ENCODE measurements around the gene ADGRF4. TPM values are rescaled to one million over a fixed set of nuclear protein-coding genes. Genes with fewer than 3 reads are reported as not detected.

The ADGRF4 gene
- total RNA-seq, 1 experiment from 2014 or later = not detected

DNA sequence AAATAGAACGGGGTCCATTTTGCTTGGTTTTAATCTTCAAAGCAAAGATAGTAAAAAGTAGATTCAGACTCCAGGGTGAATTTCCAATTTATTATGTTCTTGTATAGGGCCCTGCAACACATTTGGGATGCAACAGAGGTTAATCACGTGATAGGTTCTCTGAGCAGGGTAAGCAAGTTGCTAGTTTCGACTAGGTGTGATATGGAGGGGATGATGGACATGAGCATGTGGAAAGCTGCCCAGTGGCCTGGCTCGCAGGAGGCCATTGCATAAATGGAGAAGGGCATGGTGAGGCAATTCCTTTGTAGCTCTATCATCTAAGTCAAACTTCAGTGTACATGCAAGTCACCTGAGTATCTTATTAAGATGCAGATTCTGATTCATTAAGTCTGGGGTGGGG lies 17.7 kb upstream of the ADGRF4 start:
- H4K8ac ChIP-seq (replicated peaks; ENCODE audit: insufficient read length, low read depth, low read length) = no peak overlapping the region
- no peak overlapping the region for H4K91ac ChIP-seq (ENCODE audit: insufficient read length, low read depth, low read length)
- H3K4ac ChIP-seq (ENCODE audit: low read depth, low read length) = no peak overlapping the region
- H3K4me1 ChIP-seq (ENCODE audit: insufficient read depth, low read length) = no peaks in the 10 kb centered on the region
- H3K36me3 Mint-ChIP-seq (ENCODE audit: insufficient read depth in 1 of 3, low read depth in 3 of 3) = no peaks in the 10 kb centered on the region; a peak in 1 of 7 replicates
- no peak overlapping the region for H3K4me3 Mint-ChIP-seq
- H3K27ac Mint-ChIP-seq = no peak overlapping the region
- H4K20me1 ChIP-seq (ENCODE audit: control insufficient read depth, insufficient read depth, insufficient read length) = no peaks in the 10 kb centered on the region
- no peaks in the 10 kb centered on the region for H3K23me2 ChIP-seq (ENCODE audit: insufficient read length, low read depth, low read length, poor library complexity, severe bottlenecking)
- H3T11ph ChIP-seq (ENCODE audit: low read length) = no peak overlapping the region
- H2BK12ac ChIP-seq (ENCODE audit: insufficient read length, low read depth, low read length) = no peak overlapping the region
- H2AK5ac ChIP-seq (ENCODE audit: insufficient read length, low read length) = no peak overlapping the region
- H3K27me3 Mint-ChIP-seq (ENCODE audit: low read depth) = no peaks in the 10 kb centered on the region
- H3K79me1 ChIP-seq (ENCODE audit: insufficient read depth, low read depth, low read length, poor library complexity, severe bottlenecking) = no peaks in the 10 kb centered on the region
- H4K5ac ChIP-seq (ENCODE audit: insufficient read length, low read depth, low read length) = no peak overlapping the region
- H3K23ac ChIP-seq (ENCODE audit: insufficient read length, low read depth, low read length) = no peak overlapping the region
- no peaks in the 10 kb centered on the region; a peak in 1 of 4 replicates for H3K4me1 Mint-ChIP-seq
- TF ChIP-seq CTCF (conservative IDR thresholded peaks at IDR 0.05) = no peak
- no peak overlapping the region for H2BK5ac ChIP-seq (ENCODE audit: insufficient read length, low read length)
- H3K27ac ChIP-seq (ENCODE audit: insufficient read length, low read depth, low read length) = no peak overlapping the region
- no peak for DNase-seq
- H3K27me3 ChIP-seq (ENCODE audit: insufficient read depth, low read length) = no peaks in the 10 kb centered on the region
- no peak overlapping the region for H2AFZ ChIP-seq (ENCODE audit: low read length)
- no peaks in the 10 kb centered on the region for H3K9me3 ChIP-seq (ENCODE audit: control insufficient read depth, low read depth, low read length)
- no peak overlapping the region for H3K18ac ChIP-seq (ENCODE audit: insufficient read length, low read depth, low read length)
- no CpG with 5 or more reads among the region's 4 CpGs for WGBS (ENCODE audit: extremely low coverage, insufficient read length, low lambda C conversion rate)
- H3K9ac ChIP-seq (ENCODE audit: extremely low read depth, insufficient read length, low read length) = no peak overlapping the region
- no peak overlapping the region for H3K56ac ChIP-seq (ENCODE audit: insufficient read length, low read depth, low read length)
- H3K4me2 ChIP-seq (ENCODE audit: insufficient read depth, insufficient read length, low read length) = no peak overlapping the region
- H3K79me2 ChIP-seq (ENCODE audit: insufficient read depth, low read length) = no peaks in the 10 kb centered on the region
- no peaks in the 10 kb centered on the region for H3K9me3 Mint-ChIP-seq
- no peak overlapping the region for H2BK15ac ChIP-seq (ENCODE audit: low read depth, low read length)
- H2BK20ac ChIP-seq (ENCODE audit: low read depth, low read length, poor library complexity, severe bottlenecking) = no peak overlapping the region
- no peak overlapping the region for H3K14ac ChIP-seq (ENCODE audit: insufficient read depth, low read length)
- H2BK120ac ChIP-seq (ENCODE audit: low read depth, low read length, poor library complexity, severe bottlenecking) = no peak overlapping the region

Data from H9 (cell line).